Astrocyte of the spinal cord (primary cell): Measurements from ENCODE around the gene CAMTA1.

Experiments
- DNase-seq: peaks from one replicate; pipeline ENCODE4 v3.0.0; 2011; ENCODE audit warnings: low read depth, low spot score
- H3K4me3 ChIP-seq: 2 replicates; pipeline ENCODE4 v1.5.1; 2011; ENCODE audit warnings: low read depth, mild to moderate bottlenecking, low read length, moderate library complexity
- in situ Hi-C: cut with HindIII; loops from 2 replicates; pipeline ENCODE4 v1.10.0; 2017; ENCODE audit warnings: low sequenced_read_pairs
- TF ChIP-seq, protein P1 (sequence below): IDR thresholded peaks from 2 replicates; pipeline ENCODE4 v1.5.1; 2012; ENCODE audit warnings: low read depth, mild to moderate bottlenecking, low read length, inconsistent platforms

CAMTA1 gene

DNA sequence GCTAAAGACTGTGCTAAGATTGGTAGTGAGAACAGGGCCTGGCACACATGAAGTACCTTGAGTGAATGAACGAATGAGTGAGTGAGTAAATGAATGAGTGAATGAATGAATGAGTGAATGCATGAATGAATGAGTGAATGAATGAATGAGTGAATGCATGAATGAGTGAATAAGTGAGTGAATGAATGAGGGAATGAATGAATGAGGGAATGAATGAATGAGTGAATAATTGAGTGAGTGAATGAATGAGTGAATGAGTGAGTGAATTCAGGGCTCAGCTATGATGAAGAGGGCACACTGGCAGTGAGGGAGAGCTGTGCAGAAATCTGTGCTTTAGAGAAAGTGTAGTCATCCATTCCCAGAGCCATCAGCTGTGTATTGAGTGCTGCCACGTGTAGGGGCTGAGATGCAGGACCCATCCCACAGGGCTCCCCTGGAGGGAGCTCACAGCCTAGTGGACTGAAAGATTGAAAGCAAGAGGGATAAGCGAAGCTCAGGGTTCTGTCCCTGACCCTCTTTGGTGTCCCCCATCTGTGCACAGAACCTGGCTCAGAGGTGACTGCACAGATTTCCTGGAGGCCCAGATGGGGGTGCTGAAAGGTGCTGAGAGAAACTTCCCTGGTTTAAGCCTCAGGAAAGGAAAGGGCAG lies 767.9 kb downstream of the CAMTA1 start:
- no peak for DNase-seq
- in situ Hi-C loops, result no loop called here
- no peak overlapping the region for H3K4me3 ChIP-seq
- TF ChIP-seq, protein P1, sequence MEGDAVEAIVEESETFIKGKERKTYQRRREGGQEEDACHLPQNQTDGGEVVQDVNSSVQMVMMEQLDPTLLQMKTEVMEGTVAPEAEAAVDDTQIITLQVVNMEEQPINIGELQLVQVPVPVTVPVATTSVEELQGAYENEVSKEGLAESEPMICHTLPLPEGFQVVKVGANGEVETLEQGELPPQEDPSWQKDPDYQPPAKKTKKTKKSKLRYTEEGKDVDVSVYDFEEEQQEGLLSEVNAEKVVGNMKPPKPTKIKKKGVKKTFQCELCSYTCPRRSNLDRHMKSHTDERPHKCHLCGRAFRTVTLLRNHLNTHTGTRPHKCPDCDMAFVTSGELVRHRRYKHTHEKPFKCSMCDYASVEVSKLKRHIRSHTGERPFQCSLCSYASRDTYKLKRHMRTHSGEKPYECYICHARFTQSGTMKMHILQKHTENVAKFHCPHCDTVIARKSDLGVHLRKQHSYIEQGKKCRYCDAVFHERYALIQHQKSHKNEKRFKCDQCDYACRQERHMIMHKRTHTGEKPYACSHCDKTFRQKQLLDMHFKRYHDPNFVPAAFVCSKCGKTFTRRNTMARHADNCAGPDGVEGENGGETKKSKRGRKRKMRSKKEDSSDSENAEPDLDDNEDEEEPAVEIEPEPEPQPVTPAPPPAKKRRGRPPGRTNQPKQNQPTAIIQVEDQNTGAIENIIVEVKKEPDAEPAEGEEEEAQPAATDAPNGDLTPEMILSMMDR, result no peak

DNA sequence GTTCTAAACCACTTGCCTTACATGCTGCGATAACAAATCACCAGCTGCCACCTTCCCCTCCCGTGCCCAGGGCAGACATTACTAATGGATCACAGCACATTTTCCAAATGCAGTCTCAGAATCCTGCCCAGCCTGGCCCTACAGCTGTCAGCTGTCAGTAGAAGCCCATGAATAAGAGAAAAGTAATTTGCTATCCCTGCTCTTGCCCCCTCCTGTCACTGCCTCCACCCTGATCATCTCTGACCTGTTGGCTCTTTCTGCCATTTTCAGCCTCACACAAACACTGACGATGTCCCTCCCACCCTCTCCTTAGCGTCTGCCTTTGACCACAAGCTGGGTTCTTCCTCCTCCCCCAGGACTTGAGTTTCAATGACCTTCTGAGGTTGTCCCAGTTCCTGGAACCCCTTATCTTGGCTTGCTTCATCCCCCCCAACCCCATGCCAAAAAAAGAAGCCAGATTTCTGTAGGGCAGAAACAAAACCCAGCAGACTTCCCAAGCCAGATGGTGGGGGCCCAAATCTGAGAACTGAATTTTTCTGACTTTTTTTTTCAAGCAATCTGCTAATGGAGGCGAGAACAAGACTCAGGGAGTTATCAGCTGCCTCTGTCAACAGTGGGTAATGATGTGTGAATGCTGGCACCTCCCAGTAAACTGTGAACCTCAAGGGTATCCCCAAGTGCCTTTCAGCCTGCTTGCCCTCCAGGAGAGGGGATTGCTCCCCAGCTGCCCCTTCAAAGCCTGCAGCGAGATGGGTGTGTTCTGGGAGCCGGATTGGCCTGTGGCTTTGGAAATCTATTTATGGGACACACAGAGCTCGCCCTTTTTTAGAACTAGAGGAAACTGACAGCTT lies 769.4 kb downstream of the CAMTA1 start:
- H3K4me3 ChIP-seq, result no peak overlapping the region
- in situ Hi-C loops, result no loop called here
- DNase-seq, result no peak
- TF ChIP-seq, protein P1, result no peak

DNA sequence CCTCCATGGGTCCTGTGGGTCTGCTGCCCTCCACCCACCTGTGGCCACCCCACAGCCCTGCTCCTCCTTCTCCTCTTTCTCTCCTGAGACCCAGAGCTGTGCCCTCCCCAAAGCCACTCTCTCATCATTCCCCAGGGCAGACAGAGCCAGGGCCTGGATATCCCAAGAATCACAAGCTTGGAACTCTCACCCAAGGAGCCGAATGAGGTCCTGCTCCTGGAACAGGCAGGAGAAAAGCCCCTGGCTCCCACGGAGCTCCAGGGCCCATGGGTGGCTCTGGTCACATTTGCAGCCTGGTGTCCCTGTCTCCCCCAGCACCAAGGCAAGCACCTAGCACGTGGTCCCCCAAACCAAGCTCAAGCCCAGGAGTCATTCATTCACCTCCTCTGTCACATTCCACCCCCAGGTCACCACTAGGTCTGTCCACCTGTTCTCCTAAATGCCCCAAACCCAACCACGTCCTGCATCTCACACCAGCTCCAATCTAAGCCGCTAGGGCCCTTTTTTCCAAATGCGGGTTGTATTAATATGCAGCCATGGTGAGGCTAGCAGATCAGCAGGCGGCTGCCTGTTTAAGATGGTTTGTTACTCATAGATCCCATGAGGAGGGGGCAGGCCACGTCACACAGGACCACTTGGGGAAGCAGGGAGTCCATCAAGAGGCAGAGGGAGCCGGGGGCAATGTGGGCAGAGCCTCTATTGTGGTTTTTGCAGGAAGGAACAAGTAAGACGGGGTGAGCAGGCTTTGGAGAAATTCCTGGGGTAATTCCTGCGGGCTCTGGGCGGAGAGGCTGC lies 770.3 kb downstream of the CAMTA1 start:
- TF ChIP-seq, protein P1, result no peak
- DNase-seq, result no peak
- in situ Hi-C loops, result no loop called here
- H3K4me3 ChIP-seq, result no peak overlapping the region

DNA sequence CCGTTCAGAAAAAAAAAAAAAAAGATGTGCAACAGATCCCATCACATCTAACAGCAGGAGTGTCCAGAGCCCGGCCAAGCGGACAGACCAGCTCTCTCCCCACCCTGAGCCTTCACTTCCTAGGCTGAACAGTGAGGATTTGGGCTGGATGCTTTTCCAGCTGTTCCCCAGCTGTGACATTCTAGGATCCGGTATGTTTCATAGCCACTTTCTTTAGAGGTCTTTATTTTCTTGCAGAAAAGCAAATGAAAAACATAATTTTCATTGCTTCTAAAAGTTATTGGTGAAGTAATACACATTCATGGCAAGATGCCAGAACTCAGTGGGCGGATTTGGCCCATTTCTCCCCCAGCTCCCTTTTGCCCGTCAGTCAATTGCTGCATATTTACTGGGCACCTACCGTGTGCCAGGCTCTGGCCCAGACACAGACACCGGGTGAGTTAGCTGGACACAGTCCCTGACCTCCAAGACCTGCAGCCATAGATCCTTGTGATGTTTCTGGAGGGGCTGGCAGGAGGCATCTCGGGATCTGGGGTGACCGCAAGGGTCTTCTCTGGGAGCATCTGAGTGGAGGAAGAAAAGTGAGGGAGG lies 772.1 kb downstream of the CAMTA1 start:
- DNase-seq, result no peak
- in situ Hi-C loops, result no loop called here
- TF ChIP-seq, protein P1, result no peak
- H3K4me3 ChIP-seq, result no peak overlapping the region

DNA sequence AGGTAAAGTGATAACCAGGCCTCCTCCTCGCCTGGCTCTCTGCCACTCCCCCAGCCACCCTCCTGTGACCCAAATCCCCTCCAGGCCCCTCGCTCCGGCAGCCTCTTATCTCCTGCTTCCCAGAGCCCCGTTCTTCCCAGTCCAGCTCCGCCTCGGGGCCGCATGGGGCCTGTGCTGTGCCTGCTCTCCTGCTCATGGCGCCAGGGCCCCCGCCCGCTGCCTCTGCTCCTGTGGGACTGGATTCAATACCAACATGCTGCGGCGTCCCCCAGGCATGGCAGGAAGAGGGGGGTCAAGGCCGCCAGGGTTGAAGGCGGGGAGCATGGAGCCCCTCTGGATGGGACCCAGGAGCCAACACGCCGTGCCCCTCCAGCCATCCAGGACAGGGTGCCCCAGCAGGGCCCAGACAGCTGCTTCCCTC lies 772.8 kb downstream of the CAMTA1 start:
- in situ Hi-C loops, result no loop called here
- TF ChIP-seq, protein P1, result no peak
- no peak for DNase-seq
- no peak overlapping the region for H3K4me3 ChIP-seq

DNA sequence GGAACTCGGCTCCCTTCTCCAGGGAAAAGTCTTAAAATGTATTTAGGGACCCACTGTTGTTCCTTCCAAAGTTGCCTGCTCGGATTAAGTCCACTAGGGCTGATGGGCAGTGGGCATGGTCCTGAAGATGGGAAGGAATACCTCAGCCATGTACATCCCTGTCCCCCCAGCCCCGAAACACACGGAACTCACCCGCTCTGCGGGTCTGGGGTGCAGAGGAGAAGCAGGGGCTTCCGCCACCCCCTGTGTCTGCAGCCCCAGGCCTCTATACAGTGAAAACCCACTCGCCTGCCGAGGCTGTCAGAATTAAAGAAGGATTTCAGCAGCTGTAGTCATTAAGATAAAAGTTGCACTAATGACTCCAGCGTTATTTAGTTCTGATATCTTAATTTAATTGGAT lies 773.2 kb downstream of the CAMTA1 start:
- TF ChIP-seq, protein P1, result no peak
- no peak for DNase-seq
- no peak overlapping the region for H3K4me3 ChIP-seq
- in situ Hi-C loops, result no loop called here
